NCI-H1105 (cell line): Measurements from ENCODE around the gene SNX6.
"Not testable (repeated sequence)": the region's sequence is repeated elsewhere in the genome, so short reads cannot be mapped to it uniquely, and the experiment has no call there.

Experiments used
- DNase-seq: peaks from one replicate; lab custom pipeline; 2025; lab: John Stamatoyannopoulos, UW

SNX6 gene

GRCh38 chr14:34634360-34634771 is 4.4 kb upstream of the SNX6 start:
- DNase-seq: not testable (repeated sequence)

DNA sequence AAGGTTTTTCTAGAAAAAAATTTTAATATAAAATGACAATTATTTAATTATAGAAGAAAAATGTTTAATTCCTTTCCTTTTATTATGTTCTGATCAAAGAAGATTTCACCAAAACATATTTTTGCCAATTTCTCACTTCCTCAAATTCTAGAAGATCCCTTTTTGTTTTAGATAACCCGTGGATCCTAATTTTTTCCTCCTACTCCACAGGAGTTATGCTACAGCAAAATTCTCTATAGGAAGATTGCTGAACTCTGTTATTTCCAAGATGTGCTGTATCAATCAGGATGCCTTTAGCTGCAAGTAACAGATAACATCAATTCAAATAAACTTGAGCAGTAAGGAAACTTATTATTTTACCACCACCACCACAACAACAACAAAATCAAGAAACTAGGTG is 3.8 kb upstream of the SNX6 start:
- no peak for DNase-seq

- DNase-seq: no peak
Observed at GRCh38 chr14:34632411-34632978, 2.5 kb upstream of the SNX6 start.

GRCh38 chr14:34629344-34629656 is 648 bp downstream of the SNX6 start:
- peak; percentile 31 for DNase-seq

- DNase-seq: no peak
Observed at GRCh38 chr14:34628681-34629135, 1.2 kb downstream of the SNX6 start.

DNA sequence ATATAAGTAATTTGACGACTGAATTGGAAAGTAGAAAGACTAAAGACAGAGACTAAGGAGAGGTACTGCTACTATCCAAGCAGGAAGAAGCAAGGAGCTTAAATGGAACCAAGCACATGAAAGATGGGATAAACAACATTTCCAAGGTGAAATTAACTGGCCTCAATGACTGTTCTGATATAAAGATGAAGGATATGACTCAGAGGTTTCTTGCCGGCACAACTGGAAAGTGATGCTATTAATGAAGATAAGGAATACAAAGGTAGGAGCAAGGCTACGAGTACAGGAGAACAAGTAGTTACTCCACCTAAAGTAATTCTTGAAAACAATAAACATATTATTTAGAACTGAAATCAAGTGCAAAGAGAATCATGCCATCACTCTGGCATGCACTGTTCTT is 6.4 kb downstream of the SNX6 start:
- DNase-seq: no peak

GRCh38 chr14:34620839-34621238 is 9.1 kb downstream of the SNX6 start:
- DNase-seq: no peak

DNA sequence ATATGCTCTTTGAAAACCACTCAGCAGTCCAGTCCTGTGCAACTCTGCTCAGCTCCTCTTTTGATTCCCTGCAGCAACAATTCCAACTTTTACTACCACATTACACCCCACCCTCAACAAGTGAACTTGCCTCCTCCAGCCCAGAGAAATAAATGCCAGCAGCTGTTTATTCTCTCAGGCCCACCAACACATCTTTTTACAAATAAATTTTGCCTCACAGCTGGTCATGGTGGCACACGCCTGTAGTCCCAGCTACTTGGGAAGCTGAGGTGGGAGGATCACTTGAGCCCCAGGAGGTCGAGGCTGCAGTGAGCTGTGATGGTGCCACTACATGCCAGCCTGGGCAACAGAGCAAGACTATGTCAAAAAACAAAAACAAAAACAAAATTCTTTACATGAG is 9.8 kb downstream of the SNX6 start:
- DNase-seq: no peak

GRCh38 chr14:34619471-34619870 is 10.5 kb downstream of the SNX6 start:
- DNase-seq: no peak

GRCh38 chr14:34616360-34616759 is 13.6 kb downstream of the SNX6 start:
- DNase-seq: no peak

- DNase-seq: no peak
Observed at GRCh38 chr14:34615507-34615906, 14.4 kb downstream of the SNX6 start.

- DNase-seq: no peak
Observed at GRCh38 chr14:34614638-34615037, 15.3 kb downstream of the SNX6 start.

DNA sequence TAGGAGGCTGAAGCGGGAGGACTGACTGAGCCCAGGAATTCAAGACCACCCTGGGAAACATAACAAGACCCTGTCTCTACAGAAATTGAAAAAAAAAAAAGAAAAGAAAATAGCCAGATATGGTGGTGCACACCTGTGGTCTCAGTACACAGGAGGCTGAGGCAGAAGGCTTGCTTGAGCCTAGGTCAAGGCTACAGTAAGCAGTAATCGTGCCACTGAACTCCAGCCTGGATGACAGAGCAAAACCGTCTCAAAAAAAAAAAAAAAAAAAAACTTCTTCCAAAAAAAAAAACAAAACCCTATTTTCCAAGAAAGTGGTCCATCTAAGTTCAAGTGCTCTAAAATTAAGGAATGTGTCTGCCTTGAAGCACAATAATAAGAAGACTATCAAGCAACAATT is 19.8 kb downstream of the SNX6 start:
- no peak for DNase-seq

DNA sequence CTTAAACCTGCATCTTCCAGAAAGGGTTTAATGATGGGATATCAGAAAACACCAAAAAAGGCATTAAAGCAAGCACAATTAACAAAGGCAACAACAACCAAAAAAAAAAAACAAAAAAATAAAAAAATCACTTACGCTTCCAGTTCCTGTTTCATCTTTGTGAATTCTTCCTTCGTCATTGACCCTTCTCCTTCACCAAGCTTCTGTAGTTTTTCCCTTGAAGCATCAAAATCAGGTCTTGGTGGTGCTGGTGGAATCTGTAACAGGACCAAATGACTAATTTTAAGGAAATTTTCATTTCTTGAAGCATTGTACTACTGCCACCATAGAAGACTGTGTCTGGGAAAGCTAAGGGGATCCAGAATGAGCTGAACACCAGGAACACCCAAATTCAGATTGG is 24.5 kb downstream of the SNX6 start:
- DNase-seq: no peak

GRCh38 chr14:34604995-34605394 is 25.0 kb downstream of the SNX6 start:
- no peak for DNase-seq

GRCh38 chr14:34596891-34597290 is 33.1 kb downstream of the SNX6 start:
- no peak for DNase-seq

- no peak for DNase-seq
Observed at GRCh38 chr14:34593740-34594375, 36.1 kb downstream of the SNX6 start.

- DNase-seq: no peak
Observed at GRCh38 chr14:34592623-34593022, 37.3 kb downstream of the SNX6 start.

GRCh38 chr14:34583525-34583924 is 46.4 kb downstream of the SNX6 start:
- no peak for DNase-seq

DNA sequence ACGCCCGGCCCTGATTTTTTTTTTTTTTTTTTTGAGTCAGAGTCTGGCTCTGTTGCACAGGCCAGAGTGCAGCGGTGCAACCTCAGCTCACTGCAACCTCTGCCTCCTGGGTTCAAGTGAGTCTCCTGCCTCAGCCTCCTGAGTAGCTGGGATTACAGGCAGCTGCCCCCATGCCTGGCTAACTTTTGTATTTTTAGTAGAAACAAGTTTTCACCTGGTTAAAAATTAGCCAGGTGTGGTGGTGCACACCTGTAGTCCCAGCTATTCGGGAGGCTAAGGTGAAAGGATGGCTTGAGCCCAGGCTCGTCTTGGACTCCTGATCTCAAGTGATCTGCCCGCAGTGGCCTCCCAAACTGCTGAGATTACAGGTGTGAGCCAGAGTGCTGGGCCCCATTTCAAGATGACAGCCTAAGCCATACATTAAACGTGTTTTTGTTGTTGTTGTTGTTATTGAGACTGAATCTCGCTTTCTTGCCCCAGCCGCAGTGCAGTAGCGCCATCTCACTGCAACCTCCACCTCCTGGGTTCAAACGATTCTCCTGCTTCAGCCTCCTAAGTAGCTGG is 47.7 kb downstream of the SNX6 start:
- DNase-seq: no peak

- no peak for DNase-seq
Observed at GRCh38 chr14:34580381-34580780, 49.6 kb downstream of the SNX6 start.

DNA sequence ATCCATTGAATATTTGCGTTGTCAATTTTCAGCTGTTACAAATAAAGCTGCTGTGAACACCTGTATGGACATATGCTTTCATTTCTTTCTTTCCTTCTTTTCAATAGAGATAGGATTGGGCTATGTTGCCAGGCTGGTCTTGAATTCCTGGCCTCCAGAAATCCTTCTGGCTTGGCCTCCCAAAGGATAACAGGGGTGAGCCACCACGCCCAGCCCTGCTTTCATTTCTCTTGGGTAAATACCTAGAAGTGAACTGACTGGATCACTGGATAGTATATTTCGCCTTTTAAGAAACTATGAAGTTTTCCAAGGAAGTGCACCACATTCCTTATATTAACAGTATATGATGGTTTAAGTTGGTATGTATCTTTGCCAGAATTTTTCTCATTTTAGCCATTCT is 58.2 kb downstream of the SNX6 start:
- no peak for DNase-seq

DNA sequence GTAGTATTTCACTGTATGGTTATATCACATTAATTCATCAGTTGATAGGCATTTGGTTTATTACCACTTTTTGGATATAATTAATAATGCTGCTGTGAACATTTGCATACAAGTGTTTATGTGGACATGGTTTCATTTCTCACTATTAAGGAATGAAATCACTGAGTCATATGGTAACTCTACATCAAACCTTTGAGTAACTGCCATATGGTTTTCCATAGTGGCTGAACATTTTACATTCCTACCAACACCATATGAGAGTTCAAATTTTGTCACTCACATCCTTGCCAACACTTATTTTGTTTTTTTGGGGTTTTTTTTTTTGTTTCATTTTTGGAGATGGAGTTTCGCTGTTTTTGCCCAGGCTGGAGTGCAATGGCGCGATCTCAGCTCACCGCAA is 60.2 kb downstream of the SNX6 start:
- DNase-seq: no peak

DNA sequence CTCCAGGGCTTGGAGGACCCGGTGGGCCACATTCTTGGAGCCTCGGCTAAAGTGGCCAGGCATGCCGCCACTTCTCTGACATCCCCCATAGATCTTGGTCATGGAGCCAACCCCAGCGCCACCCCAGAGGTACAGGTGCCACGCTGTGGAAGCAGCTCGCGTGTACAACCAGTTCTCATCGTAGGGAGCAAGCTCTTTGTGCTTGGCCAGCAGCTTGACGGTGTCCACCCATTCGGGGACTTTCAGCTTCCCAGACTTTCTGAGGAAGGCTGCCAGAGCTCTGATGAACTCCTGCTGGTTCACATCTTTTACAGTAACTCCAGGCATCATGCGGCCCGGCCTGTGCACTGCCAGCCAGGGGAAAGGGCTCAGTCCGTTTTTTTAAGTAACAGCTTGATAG is 61.1 kb downstream of the SNX6 start:
- no peak for DNase-seq
